ENCODE results near the gene ARMCX1.
"Not testable (repeated sequence)": the region's sequence is repeated elsewhere in the genome, so short reads cannot be mapped to it uniquely, and the experiment has no call there.

Gene ARMCX1

GRCh38 chrX:101550362-101550750 lies at the start of gene ARMCX1:
TSS of gene ARMCX1 (plus strand) at chrX:101550547. CDS start at chrX:101552931, 2,384 bp downstream.
- no peak within 1 kb of the TSS for H3K27ac ChIP-seq (ENCODE audit: low read length)
- H3K9ac ChIP-seq (ENCODE audit: low read length), result no peak within 1 kb of the TSS
- H3K4me1 ChIP-seq (ENCODE audit: low read length), result no peaks in the 10 kb centered on the region
- no peaks in the 10 kb centered on the region for H3K9me3 ChIP-seq (ENCODE audit: insufficient read depth, low read length)
- no peak for TF ChIP-seq EZH2phosphoT487 (IDR thresholded peaks at IDR 0.05; ENCODE audit: low read depth)
- no peak for TF ChIP-seq CTCF (IDR thresholded peaks at IDR 0.05; ENCODE audit: low read depth, low read length)
- no peaks in the 10 kb centered on the region for H4K20me1 ChIP-seq (ENCODE audit: insufficient read depth, low read length)
- no peaks in the 10 kb centered on the region for H3K36me3 ChIP-seq (replicated peaks; ENCODE audit: low read depth, low read length)
- H3K79me2 ChIP-seq (ENCODE audit: low read length), result no peaks in the 10 kb centered on the region
- H3K4me2 ChIP-seq (ENCODE audit: low read length), result no peak within 1 kb of the TSS
- no peaks in the 10 kb centered on the region for H3K27me3 ChIP-seq (ENCODE audit: low read depth, low read length)
- no peak within 1 kb of the TSS for H2AFZ ChIP-seq (ENCODE audit: low read depth, low read length)
- no peak within 1 kb of the TSS for H3K4me3 ChIP-seq (ENCODE audit: low read length)

- not testable (repeated sequence) for H3K4me2 ChIP-seq (ENCODE audit: low read length); H2AFZ ChIP-seq (ENCODE audit: low read depth, low read length); H3K79me2 ChIP-seq (ENCODE audit: low read length); H3K27me3 ChIP-seq (ENCODE audit: low read depth, low read length); H3K27ac ChIP-seq (ENCODE audit: low read length); H3K36me3 ChIP-seq (replicated peaks; ENCODE audit: low read depth, low read length); H3K4me1 ChIP-seq (ENCODE audit: low read length); H4K20me1 ChIP-seq (ENCODE audit: insufficient read depth, low read length); H3K9me3 ChIP-seq (ENCODE audit: insufficient read depth, low read length); H3K9ac ChIP-seq (ENCODE audit: low read length); H3K4me3 ChIP-seq (ENCODE audit: low read length)
These were observed 47.4 kb upstream of the ARMCX1 start for GRCh38 chrX:101502929-101503328.

GRCh38 chrX:101507372-101507771 lies 43.0 kb upstream of the ARMCX1 start:
- TF ChIP-seq EZH2phosphoT487 (IDR thresholded peaks at IDR 0.05; ENCODE audit: low read depth), result no peak
- TF ChIP-seq CTCF (IDR thresholded peaks at IDR 0.05; ENCODE audit: low read depth, low read length), result no peak
- no peak overlapping the region for H3K9ac ChIP-seq (ENCODE audit: low read length)
- H3K4me2 ChIP-seq (ENCODE audit: low read length), result no peak overlapping the region
- no peak overlapping the region for H3K27ac ChIP-seq (ENCODE audit: low read length)
- H2AFZ ChIP-seq (ENCODE audit: low read depth, low read length), result no peak overlapping the region
- H3K4me3 ChIP-seq (ENCODE audit: low read length), result no peak overlapping the region
- H3K79me2 ChIP-seq (ENCODE audit: low read length), result no peaks in the 10 kb centered on the region
- no peaks in the 10 kb centered on the region for H3K27me3 ChIP-seq (ENCODE audit: low read depth, low read length)
- H3K4me1 ChIP-seq (ENCODE audit: low read length), result no peaks in the 10 kb centered on the region
- H3K36me3 ChIP-seq (replicated peaks; ENCODE audit: low read depth, low read length), result no peaks in the 10 kb centered on the region
- no peaks in the 10 kb centered on the region for H3K9me3 ChIP-seq (ENCODE audit: insufficient read depth, low read length)
- no peaks in the 10 kb centered on the region for H4K20me1 ChIP-seq (ENCODE audit: insufficient read depth, low read length)

- Histone ChIP-seq H3K4me2 (ENCODE audit: low read length) (no peak overlapping the region), H4K20me1 (ENCODE audit: insufficient read depth, low read length) (no peaks in the 10 kb centered on the region), H3K36me3 (replicated peaks; ENCODE audit: low read depth, low read length) (no peaks in the 10 kb centered on the region), H3K27ac (ENCODE audit: low read length) (no peak overlapping the region), H3K9ac (ENCODE audit: low read length) (no peak overlapping the region), H3K9me3 (ENCODE audit: insufficient read depth, low read length) (no peaks in the 10 kb centered on the region), H3K4me3 (ENCODE audit: low read length) (no peak overlapping the region), H3K27me3 (ENCODE audit: low read depth, low read length) (no peaks in the 10 kb centered on the region), H3K4me1 (ENCODE audit: low read length) (no peaks in the 10 kb centered on the region), H2AFZ (ENCODE audit: low read depth, low read length) (no peak overlapping the region), H3K79me2 (ENCODE audit: low read length) (no peaks in the 10 kb centered on the region)
- no peak for TF ChIP-seq EZH2phosphoT487 (IDR thresholded peaks at IDR 0.05; ENCODE audit: low read depth)
- TF ChIP-seq CTCF (IDR thresholded peaks at IDR 0.05; ENCODE audit: low read depth, low read length), result no peak
These were observed 42.4 kb upstream of the ARMCX1 start for GRCh38 chrX:101507986-101508385.

- Histone ChIP-seq H3K4me1 (ENCODE audit: low read length) (no peaks in the 10 kb centered on the region), H2AFZ (ENCODE audit: low read depth, low read length) (no peak overlapping the region), H3K9me3 (ENCODE audit: insufficient read depth, low read length) (no peaks in the 10 kb centered on the region), H3K36me3 (replicated peaks; ENCODE audit: low read depth, low read length) (no peaks in the 10 kb centered on the region), H3K27me3 (ENCODE audit: low read depth, low read length) (no peaks in the 10 kb centered on the region), H3K9ac (ENCODE audit: low read length) (no peak overlapping the region), H3K27ac (ENCODE audit: low read length) (no peak overlapping the region), H3K4me3 (ENCODE audit: low read length) (no peak overlapping the region), H4K20me1 (ENCODE audit: insufficient read depth, low read length) (no peaks in the 10 kb centered on the region), H3K4me2 (ENCODE audit: low read length) (no peak overlapping the region), H3K79me2 (ENCODE audit: low read length) (no peaks in the 10 kb centered on the region)
- no peak for TF ChIP-seq EZH2phosphoT487 (IDR thresholded peaks at IDR 0.05; ENCODE audit: low read depth)
- TF ChIP-seq CTCF (IDR thresholded peaks at IDR 0.05; ENCODE audit: low read depth, low read length), result no peak
These were observed 19.4 kb upstream of the ARMCX1 start for GRCh38 chrX:101530944-101531343.

Measured in OCI-LY3 (cell line).